Peyer's patch (tissue), 4 donors: ENCODE measurements around the gene ELOVL1.
A peak's percentile ranks its signal among the peaks of the same experiment; 100 is the strongest.

ENCODE experiments used
- CTCF ChIP-seq, 6 experiments: fragments of 450-650 bp in 4 of 6; fragments of 200-600 bp in 2 of 6; sonication (generic) in 1 of 6; IDR thresholded peaks; one replicate each; pipeline ENCODE4 v1.5.1; 2017 to 2019; ENCODE audit warnings: antibody characterized with exemption in 6 of 6, mild to moderate bottlenecking in 3 of 6, moderate library complexity in 1 of 6
- POLR2A ChIP-seq, 2 donors: fragments of 450-650 bp; IDR thresholded peaks; one replicate each; pipeline ENCODE4 v1.5.1; 2017; ENCODE audit warnings: antibody characterized with exemption in 2 of 2, mild to moderate bottlenecking in 2 of 2, moderate library complexity in 2 of 2

GRCh38 chr1:43367026-43367903, 546 bp downstream of the ELOVL1 start:
- TF ChIP-seq CTCF (IDR thresholded peaks at IDR 0.05) (peak in 1 of 6 experiments; percentile 12), POLR2A (IDR thresholded peaks at IDR 0.05) (no peak)
